ENCODE measurements around the gene SLC16A9. TPM values are rescaled to one million over a fixed set of nuclear protein-coding genes. Genes with fewer than 3 reads are reported as not detected.
A peak's percentile ranks its signal among the peaks of the same experiment; 100 is the strongest.

Gene SLC16A9
- total RNA-seq, 1 experiment from 2014 or later: 4.1 TPM

- Histone ChIP-seq H2BK15ac (ENCODE audit: low read depth, low read length) (no peak overlapping the region), H2BK12ac (ENCODE audit: insufficient read length, low read depth, low read length) (no peak overlapping the region), H3K79me1 (ENCODE audit: insufficient read depth, low read depth, low read length, poor library complexity, severe bottlenecking) (no peaks in the 10 kb centered on the region), H3K23me2 (ENCODE audit: insufficient read length, low read depth, low read length, poor library complexity, severe bottlenecking) (no peaks in the 10 kb centered on the region), H3K9ac (ENCODE audit: extremely low read depth, insufficient read length, low read length) (no peak overlapping the region), H3T11ph (ENCODE audit: low read length) (no peak overlapping the region), H3K18ac (ENCODE audit: insufficient read length, low read depth, low read length) (no peak overlapping the region), H3K9me3 (ENCODE audit: control insufficient read depth, low read depth, low read length) (no peaks in the 10 kb centered on the region), H3K14ac (ENCODE audit: insufficient read depth, low read length) (no peak overlapping the region), H3K23ac (ENCODE audit: insufficient read length, low read depth, low read length) (no peak overlapping the region), H4K91ac (ENCODE audit: insufficient read length, low read depth, low read length) (no peak overlapping the region), H3K27ac (ENCODE audit: insufficient read length, low read depth, low read length) (no peak overlapping the region), H2AFZ (ENCODE audit: low read length) (no peak overlapping the region), H4K5ac (ENCODE audit: insufficient read length, low read depth, low read length) (no peak overlapping the region), H3K4me2 (ENCODE audit: insufficient read depth, insufficient read length, low read length) (no peak overlapping the region), H4K20me1 (ENCODE audit: control insufficient read depth, insufficient read depth, insufficient read length) (no peaks in the 10 kb centered on the region), H2BK20ac (ENCODE audit: low read depth, low read length, poor library complexity, severe bottlenecking) (no peak overlapping the region), H4K8ac (replicated peaks; ENCODE audit: insufficient read length, low read depth, low read length) (no peak overlapping the region), H3K4me1 (ENCODE audit: insufficient read depth, low read length) (no peaks in the 10 kb centered on the region), H3K27me3 (ENCODE audit: insufficient read depth, low read length) (no peaks in the 10 kb centered on the region), H2BK5ac (ENCODE audit: insufficient read length, low read length) (no peak overlapping the region), H2AK5ac (ENCODE audit: insufficient read length, low read length) (no peak overlapping the region), H2BK120ac (ENCODE audit: low read depth, low read length, poor library complexity, severe bottlenecking) (no peak overlapping the region), H3K56ac (ENCODE audit: insufficient read length, low read depth, low read length) (no peak overlapping the region), H3K4ac (ENCODE audit: low read depth, low read length) (no peak overlapping the region), H3K79me2 (ENCODE audit: insufficient read depth, low read length) (no peaks in the 10 kb centered on the region)
- no peaks in the 10 kb centered on the region; a peak in 1 of 4 replicates for H3K4me1 Mint-ChIP-seq
- peaks cover 2 to 23% (median 3%) of the 10 kb centered on the region in 3 experiments; a peak in 6 of 7 replicates for H3K36me3 Mint-ChIP-seq (ENCODE audit: insufficient read depth in 1 of 3, low read depth in 3 of 3)
- peak overlapping the region in 1 of 3 experiments; percentile 84; a peak in 3 of 7 replicates for H3K27ac Mint-ChIP-seq
- no peak overlapping the region for H3K4me3 Mint-ChIP-seq
- DNase-seq: no peak
- TF ChIP-seq CTCF (conservative IDR thresholded peaks at IDR 0.05): no peak
- H3K9me3 Mint-ChIP-seq: peaks cover 4 to 5% of the 10 kb centered on the region in 2 experiments; a peak in 3 of 5 replicates
- no peaks in the 10 kb centered on the region for H3K27me3 Mint-ChIP-seq (ENCODE audit: low read depth)
- no CpG with 5 or more reads among the region's 2 CpGs for WGBS (ENCODE audit: extremely low coverage, insufficient read length, low lambda C conversion rate)
Measured at GRCh38 chr10:59692113-59692512, 17.5 kb downstream of the SLC16A9 start.

Data from H9 (cell line).